HepG2 (cell line): ENCODE measurements around the gene FFAR1. TPM values are rescaled to one million over a fixed set of nuclear protein-coding genes. Genes with fewer than 3 reads are reported as not detected.

Source experiments
- AHDC1 ChIP-seq: sonication (generic); formaldehyde crosslinking; IDR thresholded peaks from 2 replicates; pipeline ENCODE4 v1.5.1; 2020; ENCODE audit warnings: mild to moderate bottlenecking, missing genetic modification reagents, borderline replicate concordance
- FOSL2 ChIP-seq: sonication (generic); formaldehyde crosslinking; IDR thresholded peaks from 2 replicates; pipeline ENCODE4 v1.4.0; 2020; ENCODE audit warnings: missing genetic modification reagents
- JUN ChIP-seq: sonication (generic); formaldehyde crosslinking; IDR thresholded peaks from 2 replicates; pipeline ENCODE4 v1.4.0; 2020; ENCODE audit warnings: mild to moderate bottlenecking, missing genetic modification reagents
- NR2F1 ChIP-seq, 2 experiments: fragments of 450-650 bp in 1 of 2; formaldehyde crosslinking in 1 of 2; IDR thresholded peaks; 2 replicates each; pipeline versions ENCODE4 v1.5.0 to v1.6.1; 2016 to 2020; ENCODE audit warnings: mild to moderate bottlenecking in 1 of 2, missing compliant biosample characterization in 1 of 2, missing genetic modification reagents in 1 of 2, moderate library complexity in 1 of 2
- NR2F6 ChIP-seq, 2 experiments: IDR thresholded peaks; 2 replicates each; pipeline ENCODE4 v1.6.1; 2016; ENCODE audit warnings: antibody characterized with exemption in 1 of 2, mild to moderate bottlenecking in 1 of 2
- ZBTB3 ChIP-seq: sonication (generic); formaldehyde crosslinking; IDR thresholded peaks from 2 replicates; pipeline ENCODE4 v1.4.0; 2020; ENCODE audit warnings: low read depth, mild to moderate bottlenecking, moderate library complexity, missing genetic modification reagents, borderline replicate concordance
- polyA plus RNA-seq, 8 experiments: library from polyadenylated mRNA; depleted of rRNA in 3 of 8; stranded (reverse) in 7 of 8; unstranded in 1 of 8; fragments of >200 nt; fragmentation: Illumina TruSeq in 4 of 8; extraction: Trizol in 4 of 8; gene quantifications; 2 replicates each; pipeline versions ENCODE4 v1.2.1 to v1.2.3, GENCODE V29; 2011 to 2016; ENCODE audit warnings: low read depth in 4 of 8, missing spikeins in 1 of 8, mixed read lengths in 1 of 8; ENCODE audit not compliant: insufficient read depth in 1 of 8
- total RNA-seq, 5 experiments: library from RNA; depleted of rRNA; stranded (reverse); fragments of >200 nt; fragmentation: Illumina TruSeq; extraction: Trizol; gene quantifications; 2 replicates each; pipeline ENCODE4 v1.2.3, GENCODE V29; 2016; ENCODE audit warnings: low read depth in 1 of 5
- TF ChIP-seq, protein P1 (sequence below): sonication (generic); formaldehyde crosslinking; IDR thresholded peaks from 2 replicates; pipeline ENCODE4 v1.9.0; 2022; ENCODE audit warnings: low read depth, missing genetic modification reagents
- TF ChIP-seq, protein P2 (sequence below): sonication (generic); formaldehyde crosslinking; IDR thresholded peaks from 2 replicates; pipeline ENCODE4 v1.4.0; 2020; ENCODE audit warnings: low read depth, missing genetic modification reagents
- TF ChIP-seq, protein P3 (sequence below), 2 experiments: sonication (generic) in 1 of 2; formaldehyde crosslinking in 1 of 2; IDR thresholded peaks; 2 replicates each; pipeline versions ENCODE4 v1.5.1 to v1.6.1; 2011 to 2020; ENCODE audit warnings: borderline replicate concordance in 1 of 2, low read depth in 1 of 2, low read length in 1 of 2, mild to moderate bottlenecking in 1 of 2, missing genetic modification reagents in 1 of 2, moderate library complexity in 1 of 2
- TF ChIP-seq, protein P4 (sequence below): sonication (generic); formaldehyde crosslinking; IDR thresholded peaks from 2 replicates; pipeline ENCODE4 v1.8.0; 2022; ENCODE audit warnings: missing genetic modification reagents, low read depth, mild to moderate bottlenecking, borderline replicate concordance

Gene FFAR1
- total and polyA plus RNA-seq, 2 of the 13 experiments (the other 11 are each of a cell fraction or from before 2014, with no cell fraction given), result not detected

DNA sequence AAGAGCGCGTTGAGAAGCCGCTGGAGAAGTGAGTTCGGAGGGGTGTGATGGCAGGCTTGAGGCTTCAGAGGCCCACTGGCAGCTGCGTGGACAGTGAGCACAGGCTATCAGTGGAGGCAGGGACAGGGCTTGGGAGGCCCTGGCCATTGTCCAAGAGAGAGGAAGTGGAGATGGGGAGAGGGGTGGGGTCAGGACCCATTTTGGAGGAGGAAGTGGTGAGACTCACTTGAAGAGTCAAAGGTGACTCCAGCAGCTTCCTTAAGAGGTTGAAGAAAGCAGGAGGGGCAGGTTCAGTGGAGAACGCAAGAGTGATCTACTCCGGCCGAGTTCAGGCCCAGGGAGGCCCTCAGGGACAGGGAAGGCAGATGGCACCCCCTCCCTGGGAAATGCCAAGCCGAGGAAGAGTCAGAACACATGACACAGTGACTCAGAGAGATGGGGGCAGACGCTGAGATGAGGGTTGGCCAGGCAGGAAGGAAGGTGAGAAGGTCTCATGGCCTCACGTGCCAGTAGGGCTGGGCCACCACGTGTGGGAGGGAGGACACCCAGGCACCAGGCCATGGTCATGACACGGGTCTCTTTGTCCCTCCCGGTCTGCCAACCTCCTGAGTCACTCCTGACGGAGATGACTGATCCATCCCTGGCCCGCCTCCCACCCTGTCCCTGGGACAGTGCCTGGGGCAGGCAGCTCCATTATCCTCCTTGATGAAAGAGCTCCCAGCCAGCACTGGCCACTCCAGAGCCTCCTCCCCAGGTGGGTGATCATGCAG lies 28.8 kb upstream of the FFAR1 start (continued):
- TF ChIP-seq, protein P1, sequence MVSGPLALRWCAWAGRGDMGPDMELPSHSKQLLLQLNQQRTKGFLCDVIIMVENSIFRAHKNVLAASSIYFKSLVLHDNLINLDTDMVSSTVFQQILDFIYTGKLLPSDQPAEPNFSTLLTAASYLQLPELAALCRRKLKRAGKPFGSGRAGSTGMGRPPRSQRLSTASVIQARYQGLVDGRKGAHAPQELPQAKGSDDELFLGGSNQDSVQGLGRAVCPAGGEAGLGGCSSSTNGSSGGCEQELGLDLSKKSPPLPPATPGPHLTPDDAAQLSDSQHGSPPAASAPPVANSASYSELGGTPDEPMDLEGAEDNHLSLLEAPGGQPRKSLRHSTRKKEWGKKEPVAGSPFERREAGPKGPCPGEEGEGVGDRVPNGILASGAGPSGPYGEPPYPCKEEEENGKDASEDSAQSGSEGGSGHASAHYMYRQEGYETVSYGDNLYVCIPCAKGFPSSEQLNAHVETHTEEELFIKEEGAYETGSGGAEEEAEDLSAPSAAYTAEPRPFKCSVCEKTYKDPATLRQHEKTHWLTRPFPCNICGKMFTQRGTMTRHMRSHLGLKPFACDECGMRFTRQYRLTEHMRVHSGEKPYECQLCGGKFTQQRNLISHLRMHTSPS (CRISPR knock-in tag), result 0 out of 2 replicates have a peak, but pooled peaks have one; percentile 37
- TF ChIP-seq, protein P2, sequence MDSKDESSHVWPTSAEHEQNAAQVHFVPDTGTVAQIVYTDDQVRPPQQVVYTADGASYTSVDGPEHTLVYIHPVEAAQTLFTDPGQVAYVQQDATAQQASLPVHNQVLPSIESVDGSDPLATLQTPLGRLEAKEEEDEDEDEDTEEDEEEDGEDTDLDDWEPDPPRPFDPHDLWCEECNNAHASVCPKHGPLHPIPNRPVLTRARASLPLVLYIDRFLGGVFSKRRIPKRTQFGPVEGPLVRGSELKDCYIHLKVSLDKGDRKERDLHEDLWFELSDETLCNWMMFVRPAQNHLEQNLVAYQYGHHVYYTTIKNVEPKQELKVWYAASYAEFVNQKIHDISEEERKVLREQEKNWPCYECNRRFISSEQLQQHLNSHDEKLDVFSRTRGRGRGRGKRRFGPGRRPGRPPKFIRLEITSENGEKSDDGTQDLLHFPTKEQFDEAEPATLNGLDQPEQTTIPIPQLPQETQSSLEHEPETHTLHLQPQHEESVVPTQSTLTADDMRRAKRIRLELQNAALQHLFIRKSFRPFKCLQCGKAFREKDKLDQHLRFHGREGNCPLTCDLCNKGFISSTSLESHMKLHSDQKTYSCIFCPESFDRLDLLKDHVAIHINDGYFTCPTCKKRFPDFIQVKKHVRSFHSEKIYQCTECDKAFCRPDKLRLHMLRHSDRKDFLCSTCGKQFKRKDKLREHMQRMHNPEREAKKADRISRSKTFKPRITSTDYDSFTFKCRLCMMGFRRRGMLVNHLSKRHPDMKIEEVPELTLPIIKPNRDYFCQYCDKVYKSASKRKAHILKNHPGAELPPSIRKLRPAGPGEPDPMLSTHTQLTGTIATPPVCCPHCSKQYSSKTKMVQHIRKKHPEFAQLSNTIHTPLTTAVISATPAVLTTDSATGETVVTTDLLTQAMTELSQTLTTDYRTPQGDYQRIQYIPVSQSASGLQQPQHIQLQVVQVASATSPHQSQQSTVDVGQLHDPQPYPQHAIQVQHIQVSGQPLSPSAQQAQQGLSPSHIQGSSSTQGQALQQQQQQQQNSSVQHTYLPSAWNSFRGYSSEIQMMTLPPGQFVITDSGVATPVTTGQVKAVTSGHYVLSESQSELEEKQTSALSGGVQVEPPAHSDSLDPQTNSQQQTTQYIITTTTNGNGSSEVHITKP (CRISPR knock-in tag), result peak; percentile 55; the same call in 1 of the 2 replicates
- TF ChIP-seq JUN (no peak), NR2F1 (CRISPR knock-in tag; IDR thresholded peaks at IDR 0.05) (peak; percentile 41 to 71; a peak in 2 of 4 replicates), NR2F6 (IDR thresholded peaks at IDR 0.05) (peak; percentile 48; the same call in 1 of the 2 replicates), NR2F6 (CRISPR knock-in tag; IDR thresholded peaks at IDR 0.05) (peak; percentile 87), ZBTB3 (CRISPR knock-in tag) (no peak), AHDC1 (CRISPR knock-in tag) (no peak), FOSL2 (CRISPR knock-in tag) (peak; percentile 90)
- TF ChIP-seq, protein P3, sequence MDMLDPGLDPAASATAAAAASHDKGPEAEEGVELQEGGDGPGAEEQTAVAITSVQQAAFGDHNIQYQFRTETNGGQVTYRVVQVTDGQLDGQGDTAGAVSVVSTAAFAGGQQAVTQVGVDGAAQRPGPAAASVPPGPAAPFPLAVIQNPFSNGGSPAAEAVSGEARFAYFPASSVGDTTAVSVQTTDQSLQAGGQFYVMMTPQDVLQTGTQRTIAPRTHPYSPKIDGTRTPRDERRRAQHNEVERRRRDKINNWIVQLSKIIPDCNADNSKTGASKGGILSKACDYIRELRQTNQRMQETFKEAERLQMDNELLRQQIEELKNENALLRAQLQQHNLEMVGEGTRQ (IDR thresholded peaks at IDR 0.05; ENCODE audit: low read depth, low read length), result peak; percentile 63; the same call in 1 of the 2 replicates
- TF ChIP-seq, protein P3 (CRISPR knock-in tag; IDR thresholded peaks at IDR 0.05; ENCODE audit: borderline replicate concordance), result no peak
- TF ChIP-seq, protein P4, sequence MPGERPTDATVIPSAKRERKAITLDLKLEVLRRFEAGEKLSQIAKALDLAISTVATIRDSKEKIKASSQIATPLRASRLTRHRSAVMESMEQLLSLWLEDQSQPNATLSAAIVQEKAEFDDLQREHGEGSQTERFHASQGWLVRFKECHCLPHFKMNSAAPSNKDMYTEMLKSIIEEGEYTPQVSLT, result no peak
